ENCODE data around the gene BTN3A1. TPM values are rescaled to one million over a fixed set of nuclear protein-coding genes. Genes with fewer than 3 reads are reported as not detected.

The BTN3A1 gene
- total RNA-seq, 1 experiment from 2014 or later = 9.0 TPM

DNA sequence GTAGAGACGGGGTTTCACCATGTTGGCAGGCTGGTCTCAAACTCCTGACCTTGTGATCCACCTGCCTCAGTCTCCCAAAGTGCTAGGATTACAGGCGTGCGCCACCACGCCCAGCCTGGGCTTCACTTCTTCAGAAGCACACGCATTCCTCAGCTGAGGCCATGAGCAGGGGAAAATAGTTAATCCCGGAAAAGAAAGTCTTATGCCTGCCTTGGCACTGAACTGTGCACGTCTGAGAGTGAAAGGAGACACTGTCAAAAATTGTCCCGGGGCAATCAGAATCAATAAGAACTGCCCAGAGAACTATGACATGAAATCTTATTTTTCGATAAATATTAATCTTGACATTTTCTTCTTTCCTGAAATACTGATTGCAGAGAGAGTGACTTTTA is 16.3 kb upstream of the BTN3A1 start (continued):
- TF ChIP-seq, protein P1, sequence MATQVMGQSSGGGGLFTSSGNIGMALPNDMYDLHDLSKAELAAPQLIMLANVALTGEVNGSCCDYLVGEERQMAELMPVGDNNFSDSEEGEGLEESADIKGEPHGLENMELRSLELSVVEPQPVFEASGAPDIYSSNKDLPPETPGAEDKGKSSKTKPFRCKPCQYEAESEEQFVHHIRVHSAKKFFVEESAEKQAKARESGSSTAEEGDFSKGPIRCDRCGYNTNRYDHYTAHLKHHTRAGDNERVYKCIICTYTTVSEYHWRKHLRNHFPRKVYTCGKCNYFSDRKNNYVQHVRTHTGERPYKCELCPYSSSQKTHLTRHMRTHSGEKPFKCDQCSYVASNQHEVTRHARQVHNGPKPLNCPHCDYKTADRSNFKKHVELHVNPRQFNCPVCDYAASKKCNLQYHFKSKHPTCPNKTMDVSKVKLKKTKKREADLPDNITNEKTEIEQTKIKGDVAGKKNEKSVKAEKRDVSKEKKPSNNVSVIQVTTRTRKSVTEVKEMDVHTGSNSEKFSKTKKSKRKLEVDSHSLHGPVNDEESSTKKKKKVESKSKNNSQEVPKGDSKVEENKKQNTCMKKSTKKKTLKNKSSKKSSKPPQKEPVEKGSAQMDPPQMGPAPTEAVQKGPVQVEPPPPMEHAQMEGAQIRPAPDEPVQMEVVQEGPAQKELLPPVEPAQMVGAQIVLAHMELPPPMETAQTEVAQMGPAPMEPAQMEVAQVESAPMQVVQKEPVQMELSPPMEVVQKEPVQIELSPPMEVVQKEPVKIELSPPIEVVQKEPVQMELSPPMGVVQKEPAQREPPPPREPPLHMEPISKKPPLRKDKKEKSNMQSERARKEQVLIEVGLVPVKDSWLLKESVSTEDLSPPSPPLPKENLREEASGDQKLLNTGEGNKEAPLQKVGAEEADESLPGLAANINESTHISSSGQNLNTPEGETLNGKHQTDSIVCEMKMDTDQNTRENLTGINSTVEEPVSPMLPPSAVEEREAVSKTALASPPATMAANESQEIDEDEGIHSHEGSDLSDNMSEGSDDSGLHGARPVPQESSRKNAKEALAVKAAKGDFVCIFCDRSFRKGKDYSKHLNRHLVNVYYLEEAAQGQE (IDR thresholded peaks at IDR 0.05; ENCODE audit: low read depth) = no peak
- no peak for TF ChIP-seq RAD21 (IDR thresholded peaks at IDR 0.05; ENCODE audit: low read depth)

DNA sequence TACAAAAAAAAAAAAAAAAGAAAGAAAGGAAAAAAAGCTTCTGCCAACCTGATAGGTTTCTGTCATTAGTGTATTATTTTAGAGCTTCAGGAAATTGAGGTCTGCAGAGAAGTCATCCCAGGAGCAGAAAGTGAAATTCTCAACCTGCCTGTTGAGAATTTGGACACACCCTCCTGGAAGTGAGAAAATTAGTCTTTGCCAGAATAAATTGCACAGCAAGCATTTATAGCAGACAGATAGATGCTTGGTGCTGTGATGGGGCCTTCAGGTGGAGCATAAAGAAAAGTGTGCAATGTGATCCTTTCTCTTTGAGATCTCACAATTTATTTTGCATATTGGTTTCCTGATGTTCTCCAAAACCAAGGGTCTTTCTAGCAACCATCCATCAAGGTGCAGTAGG is 14.5 kb upstream of the BTN3A1 start:
- no peak for ATAC-seq
- DNase-seq (ENCODE audit: low read depth, low spot score) = no peak
- Histone ChIP-seq H3K9me2 (ENCODE audit: insufficient read depth) (no peaks in the 10 kb centered on the region), H3K4me1 (ENCODE audit: control insufficient read depth in 1 of 2, insufficient read depth in 2 of 2, low read length in 2 of 2) (peaks cover 8 to 17% of the 10 kb centered on the region in 2 experiments), H3K79me2 (ENCODE audit: insufficient read depth, low read length) (no peaks in the 10 kb centered on the region), H3K36me3 (ENCODE audit: control insufficient read depth in 1 of 2, insufficient read depth in 2 of 2, low read length in 2 of 2) (peaks cover 0 to 4% of the 10 kb centered on the region in 2 experiments; a peak in 1 of 4 replicates), H3K27me3 (ENCODE audit: insufficient read depth, low read length) (no peaks in the 10 kb centered on the region), H3K9ac (ENCODE audit: low read length) (no peak overlapping the region), H2AFZ (ENCODE audit: low read depth, low read length, poor library complexity, severe bottlenecking) (no peak overlapping the region), H3K27ac (ENCODE audit: low read depth, low read length) (no peak overlapping the region), H3K4me3 (replicated peaks in 1 of 2; ENCODE audit: low read depth in 1 of 2, low read length in 2 of 2) (no peak overlapping the region), H3K4me2 (ENCODE audit: low read length) (no peak overlapping the region; the same call in 1 of the 2 replicates), H4K20me1 (ENCODE audit: insufficient read depth) (no peaks in the 10 kb centered on the region), H3K9me3 (ENCODE audit: control insufficient read depth in 1 of 2, insufficient read depth in 1 of 2, low read depth in 1 of 2, low read length in 2 of 2) (no peaks in the 10 kb centered on the region)
- ChIA-PET POLR2A (no interaction called here), RAD21 (ENCODE audit: low non-redundant PET in 1 of 2, low total read pairs in 2 of 2, uncharacterized antibody in 2 of 2, unreplicated experiment in 2 of 2) (no interaction called here), CTCF (no interaction called here)
- intact Hi-C loops (cut with micrococcal nuclease) = no loop called here
- BruUV-seq (replicated peaks) = no TSS peak
- TF ChIP-seq ELF1 (IDR thresholded peaks at IDR 0.05; ENCODE audit: borderline replicate concordance, low read depth) = no peak
- no peak for TF ChIP-seq POLR2A (IDR thresholded peaks at IDR 0.05; ENCODE audit: borderline replicate concordance, extremely low read depth, insufficient read depth, insufficient read length)
- no peak for TF ChIP-seq RAD21 (IDR thresholded peaks at IDR 0.05; ENCODE audit: low read depth)
- TF ChIP-seq SIN3A (IDR thresholded peaks at IDR 0.05; ENCODE audit: low read depth) = no peak
- no peak for TF ChIP-seq CBX3 (IDR thresholded peaks at IDR 0.05; ENCODE audit: low read depth)
- TF ChIP-seq, protein P2, sequence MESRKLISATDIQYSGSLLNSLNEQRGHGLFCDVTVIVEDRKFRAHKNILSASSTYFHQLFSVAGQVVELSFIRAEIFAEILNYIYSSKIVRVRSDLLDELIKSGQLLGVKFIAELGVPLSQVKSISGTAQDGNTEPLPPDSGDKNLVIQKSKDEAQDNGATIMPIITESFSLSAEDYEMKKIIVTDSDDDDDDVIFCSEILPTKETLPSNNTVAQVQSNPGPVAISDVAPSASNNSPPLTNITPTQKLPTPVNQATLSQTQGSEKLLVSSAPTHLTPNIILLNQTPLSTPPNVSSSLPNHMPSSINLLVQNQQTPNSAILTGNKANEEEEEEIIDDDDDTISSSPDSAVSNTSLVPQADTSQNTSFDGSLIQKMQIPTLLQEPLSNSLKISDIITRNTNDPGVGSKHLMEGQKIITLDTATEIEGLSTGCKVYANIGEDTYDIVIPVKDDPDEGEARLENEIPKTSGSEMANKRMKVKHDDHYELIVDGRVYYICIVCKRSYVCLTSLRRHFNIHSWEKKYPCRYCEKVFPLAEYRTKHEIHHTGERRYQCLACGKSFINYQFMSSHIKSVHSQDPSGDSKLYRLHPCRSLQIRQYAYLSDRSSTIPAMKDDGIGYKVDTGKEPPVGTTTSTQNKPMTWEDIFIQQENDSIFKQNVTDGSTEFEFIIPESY (IDR thresholded peaks at IDR 0.05; ENCODE audit: extremely low read depth, insufficient replicate concordance, low read length) = no peak
- TF ChIP-seq YY1 (IDR thresholded peaks at IDR 0.05; ENCODE audit: extremely low read depth, insufficient replicate concordance, low read depth, low read length) = no peak
- no peak for TF ChIP-seq SRF (IDR thresholded peaks at IDR 0.05; ENCODE audit: low read depth)
- no peak for TF ChIP-seq EZH2 (IDR thresholded peaks at IDR 0.05)
- TF ChIP-seq, protein P3, sequence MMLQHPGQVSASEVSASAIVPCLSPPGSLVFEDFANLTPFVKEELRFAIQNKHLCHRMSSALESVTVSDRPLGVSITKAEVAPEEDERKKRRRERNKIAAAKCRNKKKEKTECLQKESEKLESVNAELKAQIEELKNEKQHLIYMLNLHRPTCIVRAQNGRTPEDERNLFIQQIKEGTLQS (IDR thresholded peaks at IDR 0.05) = no peak
- TF ChIP-seq CEBPB (IDR thresholded peaks at IDR 0.05; ENCODE audit: low read depth) = no peak
- no peak for TF ChIP-seq POLR2AphosphoS5 (IDR thresholded peaks at IDR 0.05; ENCODE audit: low read depth, low read length)
- no peak for TF ChIP-seq ZFX (IDR thresholded peaks at IDR 0.05)
- no peak for TF ChIP-seq ZNF274 (IDR thresholded peaks at IDR 0.05; ENCODE audit: low read depth, low read length)
- TF ChIP-seq, protein P1 (IDR thresholded peaks at IDR 0.05; ENCODE audit: low read depth) = no peak
- TF ChIP-seq TCF7L2 (IDR thresholded peaks at IDR 0.05; ENCODE audit: borderline replicate concordance, extremely low read depth, insufficient read depth, insufficient read length) = no peak
